Measurements from ENCODE around the gene UQCR11.
A peak's percentile ranks its signal among the peaks of the same experiment; 100 is the strongest.

Gene UQCR11

DNA sequence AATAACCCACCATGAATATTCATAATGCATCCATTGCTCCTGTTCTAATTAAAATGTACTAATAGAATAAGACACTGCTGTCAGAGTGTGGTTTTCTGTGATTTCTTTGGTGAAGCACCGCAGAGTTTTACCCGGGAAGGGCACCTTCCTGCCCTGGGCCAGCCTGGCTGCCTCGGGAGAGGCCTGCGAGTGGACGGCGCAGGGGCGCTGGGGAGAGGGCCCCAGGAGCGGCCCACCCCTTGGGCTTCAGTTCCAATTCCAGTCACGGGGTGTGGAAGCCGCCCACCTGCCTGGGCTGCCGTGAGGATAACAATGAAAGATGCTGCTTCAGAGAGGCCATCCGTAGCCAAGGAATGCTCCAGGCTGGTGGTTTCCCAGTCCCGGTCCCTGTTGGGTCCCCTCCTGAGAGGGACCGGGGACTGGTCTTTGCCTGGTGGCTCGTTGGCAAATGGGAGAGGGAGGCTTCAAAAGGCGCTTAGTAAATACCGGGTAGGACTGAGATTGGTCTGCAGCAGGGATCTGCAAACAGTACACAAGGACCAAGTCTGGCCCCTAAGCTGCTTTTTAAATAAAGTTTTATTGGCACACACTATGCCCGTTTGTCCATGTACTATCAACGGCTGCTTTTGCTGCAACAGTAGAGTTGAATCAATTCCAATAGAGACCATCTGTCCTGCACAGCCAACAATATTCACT is 29.1 kb upstream of the UQCR11 start:
- DNase-seq: no peak

- no peak for DNase-seq
Measured at GRCh38 chr19:1633269-1633826, 28.1 kb upstream of the UQCR11 start.

- no peak for DNase-seq
Measured at GRCh38 chr19:1632462-1633268, 27.4 kb upstream of the UQCR11 start.

DNA sequence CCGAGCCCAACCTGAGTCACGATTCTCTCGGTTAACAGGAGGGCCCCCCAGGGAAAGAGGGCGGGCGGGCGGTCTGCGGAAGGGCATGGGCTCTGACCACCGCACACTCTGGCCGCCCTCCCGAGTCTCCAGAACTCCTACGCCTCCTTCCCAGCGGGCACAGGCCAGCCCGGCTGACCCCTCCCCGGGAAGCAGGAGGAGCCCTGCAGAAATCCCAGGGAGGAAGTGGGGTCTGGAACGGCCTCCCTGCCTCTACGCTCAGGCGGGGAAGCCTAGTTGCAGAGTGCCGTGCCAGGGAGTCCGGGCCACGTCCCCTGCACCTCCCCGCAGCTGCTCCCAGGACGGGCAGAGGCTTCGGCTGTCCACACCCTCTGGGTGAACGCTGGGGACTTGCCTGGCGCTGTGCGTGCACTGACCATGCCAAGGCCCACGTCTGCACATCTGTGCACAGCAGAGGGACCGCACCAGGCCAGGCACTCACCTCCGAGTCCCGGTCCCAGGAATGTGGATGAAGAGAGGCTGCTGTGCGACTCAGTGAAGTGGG is 26.4 kb upstream of the UQCR11 start:
- DNase-seq: no peak

DNA sequence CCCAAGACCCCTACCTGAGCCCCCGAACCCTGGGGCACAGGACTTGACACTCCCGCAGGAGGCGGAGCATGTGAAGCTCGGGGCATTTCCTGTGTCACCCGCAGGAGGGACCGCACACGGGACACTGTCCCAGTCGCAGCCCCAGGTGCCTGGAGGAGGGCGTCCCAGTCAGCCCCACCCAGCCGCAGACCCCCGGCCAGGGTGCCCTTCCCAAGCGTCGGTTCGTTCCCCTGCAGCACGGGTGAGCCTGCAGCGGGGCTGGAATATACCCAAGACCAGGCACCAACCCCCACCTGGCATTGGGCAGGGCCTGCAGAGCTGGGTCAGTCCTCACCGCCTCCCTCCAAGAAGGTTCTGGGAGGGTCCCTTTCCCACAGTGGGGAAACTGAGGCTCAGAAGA is 25.5 kb upstream of the UQCR11 start:
- DNase-seq: no peak

DNA sequence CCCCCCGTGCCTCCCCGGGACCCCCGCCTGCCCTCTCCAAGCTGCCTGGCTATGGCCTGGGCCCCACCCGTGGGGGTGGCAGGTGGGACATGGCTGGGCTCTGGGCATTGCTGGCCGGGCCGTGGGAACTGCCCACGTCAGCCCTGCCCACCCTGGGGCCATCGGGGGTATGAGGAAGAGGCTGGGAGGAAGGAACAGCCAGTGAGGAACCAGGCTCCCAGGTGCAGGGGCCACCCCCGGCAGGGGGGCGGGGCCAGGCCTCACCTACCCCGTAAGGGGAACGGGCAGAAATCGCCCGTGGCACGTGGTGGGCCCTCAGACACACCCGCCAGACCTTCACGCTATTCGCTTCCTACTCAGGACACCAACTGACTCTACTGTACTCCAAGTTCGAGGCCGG is 24.8 kb upstream of the UQCR11 start:
- DNase-seq: no peak

DNA sequence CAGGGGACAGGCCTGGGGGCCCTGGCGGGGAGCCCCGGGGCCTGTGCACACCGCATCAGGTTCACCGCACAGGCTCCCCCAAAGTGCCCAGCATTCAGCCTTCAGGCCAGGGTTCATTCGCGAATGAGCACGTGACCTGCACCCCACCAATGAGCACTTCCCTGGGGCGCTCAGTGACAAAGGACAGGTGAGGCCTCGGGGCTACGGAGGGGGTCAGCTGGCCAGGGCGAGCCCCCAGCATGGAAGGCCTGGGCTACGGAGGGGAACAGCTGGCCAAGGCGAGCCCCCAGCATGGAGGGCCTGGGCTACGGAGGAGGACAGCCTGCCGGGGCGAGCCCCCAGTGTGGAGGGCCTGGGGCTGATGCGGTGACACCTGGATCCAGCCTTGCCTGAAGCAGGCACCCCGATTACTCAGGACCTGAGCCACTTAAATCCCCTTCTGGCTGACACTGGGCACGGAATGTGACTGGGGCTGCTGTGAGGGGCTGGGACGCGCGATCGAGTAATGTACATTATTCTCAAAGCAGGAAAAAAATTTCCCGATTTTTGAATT is 24.1 kb upstream of the UQCR11 start:
- no peak for DNase-seq

DNA sequence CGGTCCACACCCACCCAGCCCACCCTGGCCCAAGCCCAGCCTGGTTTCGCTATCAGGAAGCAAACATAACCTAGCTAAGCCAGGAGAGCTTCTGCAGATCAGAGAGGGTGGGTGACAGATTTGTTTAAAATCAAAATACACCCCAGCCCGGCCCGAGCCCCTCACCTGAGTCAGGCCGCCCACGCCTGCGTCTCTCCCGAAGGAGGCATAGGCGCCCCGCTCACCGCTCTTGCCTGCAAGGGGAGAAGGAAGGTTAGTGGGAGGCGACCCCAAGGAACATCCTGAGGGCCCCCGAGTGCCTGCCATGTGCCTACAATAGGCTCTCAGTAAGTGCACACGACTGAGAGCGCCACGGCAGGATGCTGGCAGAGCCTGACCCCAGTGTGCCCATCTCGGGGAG is 21.9 kb upstream of the UQCR11 start:
- no peak for DNase-seq

GRCh38 chr19:1626417-1627010 is 21.3 kb upstream of the UQCR11 start:
- no peak for DNase-seq

- peak; percentile 36 for DNase-seq
Measured at GRCh38 chr19:1624458-1624857, 19.2 kb upstream of the UQCR11 start.

GRCh38 chr19:1622541-1622940 is 17.3 kb upstream of the UQCR11 start:
- no peak for DNase-seq

GRCh38 chr19:1622007-1622406 is 16.7 kb upstream of the UQCR11 start:
- DNase-seq: no peak

DNA sequence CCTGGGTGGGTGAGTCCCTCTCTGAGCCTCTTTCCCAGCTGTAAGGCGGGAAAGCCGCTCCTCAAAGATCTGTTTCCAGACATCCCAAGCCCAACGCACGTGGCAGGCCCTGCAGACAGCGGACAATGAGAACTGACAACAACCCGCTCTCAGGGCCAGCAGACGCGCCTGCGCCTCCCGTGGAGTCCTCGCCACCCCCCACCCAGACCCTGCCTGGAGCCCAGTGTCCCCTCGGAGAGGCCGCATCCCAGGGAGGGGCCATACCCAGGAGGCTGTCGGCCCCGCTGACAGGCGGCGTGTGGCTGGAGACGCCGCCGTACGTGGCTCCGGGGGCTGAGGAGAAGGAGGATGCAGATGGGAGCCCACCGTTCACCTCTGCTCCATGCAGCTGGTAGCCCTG is 16.3 kb upstream of the UQCR11 start:
- DNase-seq: no peak

- no peak for DNase-seq
Measured at GRCh38 chr19:1621021-1621420, 15.8 kb upstream of the UQCR11 start.

GRCh38 chr19:1620502-1620901 is 15.2 kb upstream of the UQCR11 start:
- DNase-seq: no peak

DNA sequence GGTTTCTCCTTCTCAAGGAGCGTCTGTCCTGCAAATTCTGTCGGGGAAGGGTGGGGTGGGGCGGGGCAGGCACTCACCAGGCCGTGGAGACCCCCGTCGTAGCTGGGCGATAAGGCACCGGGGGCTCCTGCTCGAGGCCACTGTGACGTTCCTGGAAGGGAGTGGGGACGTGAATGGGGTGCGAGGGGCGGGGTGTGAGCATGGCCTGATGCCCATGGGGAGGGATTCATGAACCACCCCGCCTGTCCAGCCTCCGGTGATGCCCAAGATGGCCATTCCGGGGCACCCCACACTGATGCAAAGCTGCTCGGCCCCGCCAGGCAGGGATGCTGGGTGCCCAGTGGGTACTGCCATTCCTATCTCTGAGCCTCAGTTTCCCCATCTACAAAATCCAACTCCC is 14.4 kb upstream of the UQCR11 start:
- no peak for DNase-seq

DNA sequence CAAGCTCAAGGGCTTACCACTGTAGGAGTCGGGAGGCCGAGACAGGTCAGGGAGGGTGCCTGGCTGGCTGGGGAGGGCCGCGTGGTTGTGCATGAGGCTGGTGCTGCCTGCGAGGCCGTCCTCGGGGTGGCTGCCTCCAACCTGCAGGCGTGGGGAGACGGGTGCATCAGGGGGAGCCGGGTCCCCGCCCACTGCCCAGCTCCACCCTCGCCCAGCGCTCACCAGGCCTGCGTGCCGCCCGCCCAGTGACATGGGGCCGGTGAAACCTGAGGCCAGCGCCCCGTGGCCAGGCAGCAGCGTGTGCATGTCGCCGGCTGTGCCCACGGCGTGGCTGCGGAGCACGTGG is 13.8 kb upstream of the UQCR11 start:
- no peak for DNase-seq

DNA sequence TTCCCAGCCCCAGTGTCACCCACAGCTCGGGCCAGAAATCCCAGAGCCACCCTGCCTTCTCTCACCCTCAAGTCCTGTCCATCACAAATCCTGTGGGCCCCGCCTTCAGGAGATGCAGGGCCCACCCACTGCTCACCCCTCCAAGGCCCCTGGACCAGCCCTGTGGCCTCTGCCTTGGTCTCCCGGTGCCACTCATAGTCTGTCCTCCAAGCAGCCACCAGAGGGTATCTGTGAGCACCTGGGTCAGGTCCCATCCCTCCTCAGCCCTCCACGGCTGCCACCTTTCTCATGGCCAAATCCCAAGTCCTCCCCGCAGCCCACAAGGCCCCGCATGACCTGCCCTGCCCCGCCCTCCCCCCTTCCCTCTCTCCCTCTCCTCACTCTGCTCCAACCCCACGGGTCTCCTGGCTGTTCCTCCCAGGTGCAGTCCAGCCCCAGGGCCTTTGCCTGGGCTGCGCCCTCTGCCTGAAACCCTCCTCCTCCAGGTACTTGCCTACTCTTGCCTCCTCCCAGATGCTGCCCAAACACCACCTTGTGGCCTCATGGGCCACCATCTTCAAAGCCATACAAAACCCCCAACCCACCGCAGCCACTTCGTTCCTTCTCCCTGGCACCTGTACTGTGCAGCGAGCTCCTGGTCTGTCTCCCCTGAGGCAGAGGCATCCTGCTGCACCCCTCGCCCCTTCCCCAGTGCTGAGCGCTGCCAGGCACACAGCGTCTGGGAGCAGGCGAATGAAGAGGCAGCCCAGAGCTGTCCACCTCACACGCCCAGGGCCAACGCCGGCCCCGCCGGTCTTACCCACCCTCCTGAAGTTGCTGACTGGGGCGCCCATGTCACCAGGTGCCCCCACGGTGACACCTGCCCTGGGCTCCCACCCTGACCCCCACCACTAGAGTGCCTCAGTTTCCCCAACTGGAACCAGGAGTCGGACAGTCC is 13.2 kb upstream of the UQCR11 start:
- DNase-seq: no peak

- DNase-seq: no peak
Measured at GRCh38 chr19:1616875-1617274, 11.6 kb upstream of the UQCR11 start.

DNA sequence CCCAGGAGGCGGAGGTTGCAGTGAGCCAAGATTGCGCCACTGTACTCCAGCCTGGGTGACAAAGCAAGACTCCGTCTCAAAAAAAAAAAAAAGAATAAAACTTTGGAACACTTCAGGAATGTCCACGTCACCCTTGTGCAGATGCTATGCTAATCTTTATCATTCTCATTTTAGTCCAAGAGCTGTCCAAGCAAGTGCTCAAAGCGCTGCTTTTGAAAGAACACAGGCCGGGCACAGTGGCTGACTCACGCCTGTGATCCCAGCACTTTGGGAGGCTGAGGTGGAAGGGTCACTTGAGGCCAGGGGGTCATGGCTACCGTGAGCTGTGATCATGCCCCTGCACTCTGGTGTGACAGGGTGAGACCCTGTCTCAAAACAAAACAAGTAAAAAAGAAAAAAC is 11.1 kb upstream of the UQCR11 start:
- no peak for DNase-seq

- DNase-seq: no peak
Measured at GRCh38 chr19:1615156-1615765, 10.0 kb upstream of the UQCR11 start.
